Activated CD8-positive, alpha-beta memory T cell treated with anti-CD3 and anti-CD28 coated beads for 36 hours (primary cell): ENCODE data around the gene PDGFC. TPM values are rescaled to one million over a fixed set of nuclear protein-coding genes. Genes with fewer than 3 reads are reported as not detected.

Source experiments
- CTCF ChIA-PET: fragments of 350-600 bp; sonication (Branson Sonifier 250); formaldehyde crosslinking; loops from one replicate; lab custom pipeline; 2021; ENCODE audit warnings: antibody characterized with exemption; lab: Charles Lee
- POLR2A ChIA-PET: fragments of 350-600 bp; sonication (Branson Sonifier 250); formaldehyde crosslinking; loops from one replicate; lab custom pipeline; 2021; ENCODE audit warnings: antibody characterized with exemption; lab: Charles Lee
- total RNA-seq, 2 experiments: library from RNA; stranded (reverse); gene quantifications; one replicate each; pipeline ENCODE4 v1.2.3, GENCODE V29; 2021

PDGFC gene, protein sequence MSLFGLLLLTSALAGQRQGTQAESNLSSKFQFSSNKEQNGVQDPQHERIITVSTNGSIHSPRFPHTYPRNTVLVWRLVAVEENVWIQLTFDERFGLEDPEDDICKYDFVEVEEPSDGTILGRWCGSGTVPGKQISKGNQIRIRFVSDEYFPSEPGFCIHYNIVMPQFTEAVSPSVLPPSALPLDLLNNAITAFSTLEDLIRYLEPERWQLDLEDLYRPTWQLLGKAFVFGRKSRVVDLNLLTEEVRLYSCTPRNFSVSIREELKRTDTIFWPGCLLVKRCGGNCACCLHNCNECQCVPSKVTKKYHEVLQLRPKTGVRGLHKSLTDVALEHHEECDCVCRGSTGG
- not detected for total RNA-seq

DNA sequence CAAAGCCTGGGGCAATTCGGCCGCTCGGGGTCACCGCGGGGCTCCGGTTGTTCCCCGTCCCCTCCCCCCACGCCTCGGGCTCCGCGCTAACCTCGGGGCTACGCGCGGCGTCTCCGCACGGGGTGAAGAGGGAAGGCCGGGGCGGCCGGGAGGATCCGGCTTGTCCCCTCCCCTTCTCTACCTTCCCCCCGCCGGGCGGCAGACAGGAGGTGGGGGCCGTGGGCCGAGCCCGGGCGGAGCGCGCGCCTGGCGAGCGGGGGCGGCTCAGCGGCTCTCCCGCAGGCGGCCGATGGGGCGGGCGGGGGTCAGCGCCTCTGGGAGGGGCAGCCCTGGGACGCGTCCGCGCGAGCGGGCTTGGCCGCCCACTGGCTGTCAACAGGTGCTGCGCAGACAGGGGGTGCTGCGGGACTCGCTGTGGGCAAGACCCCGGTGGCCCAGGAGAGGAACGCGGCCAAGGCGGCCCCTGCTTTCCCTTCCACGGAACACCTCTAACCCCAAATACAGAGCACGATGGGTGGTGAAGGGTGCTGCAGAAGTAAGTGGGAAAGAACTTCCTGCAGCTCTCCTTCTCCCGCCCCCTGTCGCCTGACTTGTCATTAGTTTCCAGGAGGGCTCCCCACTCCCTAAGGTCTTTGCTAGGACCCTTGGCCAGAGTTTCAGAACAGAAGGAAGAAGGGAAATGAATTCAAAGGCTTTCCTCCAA, at the start of gene PDGFC:
Gene PDGFC (minus strand): TSS at position 124 of the 703 bp plus-strand sequence. CDS start 896 bp downstream, outside the sequence.
- CTCF ChIA-PET: no interaction called here
- POLR2A ChIA-PET: no interaction called here

DNA sequence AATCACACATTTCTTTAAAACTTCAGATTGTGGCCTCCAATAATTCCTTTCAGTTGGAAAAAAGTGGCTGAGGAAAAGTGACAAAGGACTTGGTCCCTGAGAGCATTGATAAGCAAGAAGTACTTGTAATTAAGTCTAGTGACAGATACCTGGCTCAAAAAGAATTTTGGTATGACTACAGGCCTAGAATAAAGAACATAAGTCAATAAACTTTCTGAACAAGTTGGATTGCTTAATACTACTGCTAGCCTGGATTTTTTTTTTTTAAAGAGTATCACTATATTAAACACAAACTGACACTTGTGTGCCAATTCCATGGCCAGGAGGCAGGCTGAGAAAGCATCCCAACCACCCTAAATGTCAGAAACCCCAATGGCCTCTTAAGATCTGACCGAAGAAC, 49.3 kb upstream of the PDGFC start:
- ChIA-PET POLR2A (no interaction called here), CTCF (no interaction called here)

DNA sequence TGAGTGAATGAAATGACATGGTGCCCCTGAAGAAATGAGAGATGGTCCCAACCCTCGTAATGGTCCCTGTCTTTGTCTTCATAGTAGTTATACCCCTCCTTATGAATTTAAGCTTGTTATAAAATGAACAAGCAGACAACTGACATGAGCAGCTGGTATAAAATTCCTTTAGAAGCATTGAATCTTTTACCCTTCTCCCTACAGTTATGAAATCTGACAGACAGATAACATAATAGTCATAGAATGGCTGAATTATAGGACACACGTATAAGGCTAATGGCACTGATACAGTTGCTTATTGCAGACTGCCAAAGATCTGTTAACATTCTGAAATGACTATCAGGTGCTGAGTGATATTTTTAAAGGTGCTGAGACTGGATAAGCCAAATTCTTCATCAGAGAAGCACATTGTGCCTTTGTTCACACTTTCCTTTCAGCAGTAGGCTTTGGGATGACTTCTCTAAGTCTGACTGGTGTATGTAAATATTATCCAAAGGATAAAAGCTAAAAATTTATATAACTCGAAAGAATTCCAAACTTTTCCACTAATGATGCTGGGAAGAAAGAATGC, 47.4 kb upstream of the PDGFC start:
- ChIA-PET POLR2A (no interaction called here), CTCF (no interaction called here)

DNA sequence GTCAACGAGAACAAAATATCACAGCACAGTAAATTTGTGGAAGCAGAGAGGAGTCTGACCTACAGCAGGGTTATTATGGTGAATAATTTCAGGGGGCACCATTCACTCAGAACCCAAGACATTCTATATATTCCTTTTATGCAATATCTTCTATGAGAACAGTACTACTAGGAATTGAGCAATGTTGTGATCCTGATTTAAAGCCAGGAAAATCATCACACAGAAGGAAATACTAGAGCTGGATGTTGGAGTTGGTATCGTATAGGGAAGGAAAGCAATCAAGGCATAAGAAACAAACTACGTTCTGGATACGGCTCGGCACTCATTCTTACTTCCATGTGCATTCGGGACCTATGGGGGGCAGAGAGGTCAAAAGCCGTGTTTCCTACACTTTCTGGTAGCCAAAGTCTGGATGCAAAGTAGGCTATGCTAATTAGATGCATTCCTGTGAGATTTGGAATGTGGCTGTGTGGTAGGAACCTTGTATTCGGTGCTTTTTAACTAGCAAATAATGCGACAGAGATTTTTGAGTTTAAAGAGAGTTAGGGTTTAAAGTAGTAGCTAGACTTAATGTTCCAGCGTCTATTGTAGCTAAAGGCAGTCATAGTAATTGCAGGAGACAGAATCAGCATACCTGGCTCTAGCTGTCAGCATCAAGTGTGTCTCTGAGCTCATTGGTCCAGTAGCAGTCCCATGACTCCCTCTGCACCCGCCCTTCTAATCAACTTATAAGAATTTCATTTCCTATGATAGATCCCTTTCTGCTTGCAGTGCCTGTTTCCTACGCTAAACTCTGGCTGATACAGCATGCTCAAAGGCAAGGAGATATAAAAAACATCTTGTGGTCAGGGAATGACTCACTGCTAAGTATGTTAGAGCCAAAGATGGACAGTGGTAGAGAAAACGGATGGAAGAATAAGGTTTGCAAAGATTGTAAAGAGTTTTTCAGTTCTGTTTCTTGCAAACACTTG, 43.3 kb upstream of the PDGFC start:
- ChIA-PET POLR2A (no interaction called here), CTCF (no interaction called here)

DNA sequence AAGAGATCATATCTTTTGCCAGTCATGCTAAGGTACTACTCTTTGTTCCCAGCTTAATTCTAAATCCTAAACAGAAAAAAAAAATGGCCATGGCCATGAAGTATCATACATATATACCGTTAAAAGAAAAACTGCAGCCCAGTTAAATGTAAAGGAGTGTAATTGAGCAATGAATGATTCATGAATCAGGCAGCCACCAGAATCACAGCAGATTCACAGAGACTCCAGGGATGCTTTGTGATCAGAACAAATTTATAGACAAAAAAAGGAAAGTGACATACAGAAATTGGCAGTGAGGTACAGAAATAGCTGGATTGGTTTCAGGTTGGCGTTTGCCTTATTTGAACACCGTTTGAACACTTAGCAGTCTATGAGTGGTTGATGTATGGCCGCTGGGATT, 42.1 kb upstream of the PDGFC start:
- CTCF ChIA-PET: no interaction called here
- POLR2A ChIA-PET: no interaction called here

DNA sequence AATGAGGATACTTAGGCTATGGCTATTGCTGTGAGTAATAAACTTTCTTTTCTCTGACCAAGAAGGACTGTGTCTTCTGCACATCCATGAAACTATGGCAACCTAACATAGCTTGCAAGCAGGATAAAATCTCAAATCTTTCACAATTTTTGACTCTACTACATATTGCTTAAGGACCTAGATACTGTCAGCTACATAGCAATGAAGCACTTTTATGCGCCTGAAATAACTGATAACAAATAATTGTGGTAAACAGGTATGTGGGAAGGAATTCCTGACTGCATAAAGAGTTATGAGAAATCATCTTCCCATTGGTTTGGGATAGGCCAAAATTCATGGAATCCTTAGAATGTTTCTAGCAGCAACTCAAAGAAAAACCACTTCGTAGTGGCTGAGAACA, 41.2 kb upstream of the PDGFC start:
- POLR2A ChIA-PET: no interaction called here
- CTCF ChIA-PET: no interaction called here

DNA sequence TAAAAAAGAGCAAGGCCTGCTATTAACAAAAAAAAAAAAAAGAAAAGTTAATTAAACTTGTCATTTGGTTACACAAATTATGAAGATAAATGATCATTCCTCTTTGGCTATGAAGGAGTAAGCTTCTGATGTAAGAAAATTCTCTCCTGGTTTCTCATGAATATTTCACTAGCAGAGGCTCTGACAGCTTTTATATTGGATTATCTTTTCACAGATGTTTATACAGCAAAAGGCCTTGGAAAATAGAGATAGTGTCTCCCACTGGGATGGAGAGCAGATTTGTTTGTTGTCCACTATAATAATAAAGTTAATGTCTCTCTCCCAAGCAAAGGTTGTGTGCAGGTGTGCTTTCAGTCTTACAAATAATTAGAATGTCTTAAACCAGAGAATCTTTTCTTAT, 40.7 kb upstream of the PDGFC start:
- ChIA-PET CTCF (no interaction called here), POLR2A (no interaction called here)

DNA sequence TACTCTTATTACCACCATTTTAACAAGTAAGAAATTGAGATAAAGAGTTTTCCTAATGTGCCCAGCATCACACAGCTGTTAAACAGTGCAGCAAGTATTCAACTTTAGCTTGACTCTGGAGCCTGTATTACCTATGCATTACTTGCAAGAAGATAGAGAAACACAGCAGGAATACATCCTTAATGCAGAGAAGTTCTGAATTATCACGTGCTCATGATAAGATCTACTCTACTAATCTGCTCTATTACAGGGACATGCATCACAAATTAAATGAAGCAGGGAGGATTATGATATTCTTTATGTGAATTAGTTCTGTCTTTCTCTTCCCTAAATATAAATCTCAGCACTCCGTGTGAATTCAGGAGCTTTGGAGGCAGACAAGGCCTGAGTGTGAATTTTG, 39.0 kb upstream of the PDGFC start:
- ChIA-PET CTCF (no interaction called here), POLR2A (no interaction called here)

DNA sequence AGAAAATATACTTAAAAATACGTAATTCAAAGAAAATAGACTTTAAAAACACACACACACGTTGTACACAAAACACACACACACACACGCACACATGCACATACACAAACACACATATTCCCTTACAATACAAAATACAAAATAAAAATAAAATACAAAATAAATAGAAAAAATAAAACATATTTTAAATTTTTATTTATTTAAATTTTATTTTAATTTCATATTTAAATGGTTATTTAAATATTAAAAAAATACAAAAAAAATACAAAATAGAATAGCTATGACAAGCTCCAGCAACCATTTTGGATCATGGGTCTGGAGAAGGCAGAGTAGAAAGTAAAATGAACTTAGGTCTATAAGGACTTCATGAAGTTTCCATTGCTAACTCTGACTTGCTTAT, 34.2 kb upstream of the PDGFC start:
- ChIA-PET CTCF (no interaction called here), POLR2A (no interaction called here)

DNA sequence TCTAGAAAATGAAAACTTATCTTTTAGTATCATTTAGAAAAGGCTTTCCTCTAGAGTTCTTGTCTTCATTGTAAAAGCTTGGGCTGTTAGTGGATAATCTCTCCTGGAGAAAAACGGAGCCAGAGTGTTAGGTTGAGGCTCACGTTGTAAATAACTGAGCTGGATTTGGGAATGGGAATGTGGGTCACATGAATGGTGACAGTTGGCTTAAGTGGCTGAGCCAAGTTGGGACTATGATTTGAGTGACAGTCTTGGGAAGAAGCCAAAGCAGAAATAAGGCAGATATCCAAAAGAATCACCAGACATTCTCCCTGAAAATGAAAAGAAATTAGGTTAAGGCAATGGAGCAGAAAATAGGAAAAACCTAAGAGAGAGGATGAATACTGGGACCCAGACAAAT, 33.6 kb upstream of the PDGFC start:
- ChIA-PET POLR2A (no interaction called here), CTCF (no interaction called here)

DNA sequence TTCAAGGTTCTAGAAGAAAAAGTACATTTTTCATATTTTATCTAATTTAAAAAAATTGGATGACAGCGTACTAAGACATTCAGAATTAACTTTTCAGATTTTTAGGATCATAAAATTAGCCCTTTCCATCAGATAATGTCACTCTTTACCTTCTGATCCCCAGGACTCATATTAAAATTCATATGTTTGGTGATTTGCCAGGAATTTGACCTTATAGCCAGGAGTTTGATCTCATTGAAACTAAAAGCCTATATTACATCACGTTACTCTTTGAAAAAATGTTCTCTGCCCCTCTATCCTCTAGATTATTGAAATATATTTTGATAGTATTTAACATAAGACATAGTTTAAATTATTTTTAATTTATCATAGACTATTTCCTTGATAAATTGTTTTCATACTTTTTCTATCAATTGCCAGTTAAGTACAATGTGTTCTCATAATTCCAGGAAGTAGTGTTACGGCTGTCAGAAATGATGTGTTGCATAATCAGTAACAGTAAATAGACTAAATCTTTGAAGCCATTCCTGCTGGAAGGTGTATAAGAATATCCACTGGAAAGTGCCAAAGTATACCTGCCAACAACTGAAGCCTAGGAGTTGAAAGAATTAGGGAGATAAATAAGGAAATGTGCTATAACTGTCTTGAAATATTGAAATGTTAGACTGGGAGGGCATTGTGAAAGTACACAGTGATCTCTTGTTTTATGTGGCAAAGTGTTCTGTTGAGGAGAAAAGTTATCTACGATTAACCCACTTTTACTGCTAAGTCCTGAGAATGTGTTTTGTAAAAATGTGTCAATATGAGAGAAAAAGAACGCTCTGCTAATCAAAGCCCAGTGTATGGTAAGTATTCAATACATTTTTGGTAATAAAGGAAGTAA, 32.9 kb upstream of the PDGFC start:
- ChIA-PET POLR2A (no interaction called here), CTCF (no interaction called here)

DNA sequence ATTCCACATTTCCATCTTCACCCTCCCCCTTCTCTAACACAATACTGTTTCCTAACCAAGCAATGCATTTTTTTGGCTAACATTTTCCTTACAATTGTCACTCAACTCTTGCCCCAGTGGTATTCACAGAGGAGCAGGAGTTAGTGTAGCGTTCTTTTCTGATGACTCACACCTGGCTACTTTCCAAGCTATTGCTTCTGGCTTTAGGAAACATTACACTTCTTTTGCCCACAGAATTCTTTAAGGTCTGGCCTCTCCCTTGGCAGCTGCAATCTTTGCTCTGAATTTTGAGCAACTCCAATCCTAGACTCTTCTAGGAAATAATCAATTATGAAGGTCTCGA, 27.5 kb upstream of the PDGFC start:
- ChIA-PET POLR2A (no interaction called here), CTCF (no interaction called here)

DNA sequence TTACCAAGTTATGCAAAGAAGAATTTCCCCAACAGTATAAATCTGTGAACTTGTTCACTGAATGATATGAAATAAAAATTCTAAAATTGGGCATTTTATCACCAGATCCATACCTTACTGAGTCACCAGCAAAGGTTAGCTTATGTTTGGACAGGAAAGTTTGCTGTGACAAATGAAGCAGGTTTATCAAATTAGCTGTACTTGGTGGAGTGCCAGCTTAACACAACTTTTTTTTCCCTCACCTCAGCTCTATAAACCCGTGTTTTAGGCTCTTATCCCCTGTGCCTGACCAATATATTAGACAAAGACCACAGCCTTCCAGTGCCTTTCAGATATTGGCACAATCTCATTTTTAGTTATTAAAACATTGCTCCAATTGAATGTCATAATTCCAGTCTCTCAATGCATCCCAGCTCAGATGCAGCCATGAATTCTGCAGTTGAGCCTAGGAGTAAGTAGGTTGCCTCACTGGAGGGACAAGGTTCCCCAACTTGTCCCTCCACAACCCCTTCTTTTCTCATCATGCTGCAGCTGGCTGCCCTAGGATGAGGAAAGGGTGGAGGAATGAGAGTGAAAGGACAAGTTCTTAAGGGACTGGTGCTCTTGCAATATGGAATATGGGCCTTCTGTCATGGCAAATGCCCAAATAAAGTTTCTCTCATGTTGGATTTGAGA, 27.0 kb upstream of the PDGFC start:
- ChIA-PET CTCF (no interaction called here), POLR2A (no interaction called here)

DNA sequence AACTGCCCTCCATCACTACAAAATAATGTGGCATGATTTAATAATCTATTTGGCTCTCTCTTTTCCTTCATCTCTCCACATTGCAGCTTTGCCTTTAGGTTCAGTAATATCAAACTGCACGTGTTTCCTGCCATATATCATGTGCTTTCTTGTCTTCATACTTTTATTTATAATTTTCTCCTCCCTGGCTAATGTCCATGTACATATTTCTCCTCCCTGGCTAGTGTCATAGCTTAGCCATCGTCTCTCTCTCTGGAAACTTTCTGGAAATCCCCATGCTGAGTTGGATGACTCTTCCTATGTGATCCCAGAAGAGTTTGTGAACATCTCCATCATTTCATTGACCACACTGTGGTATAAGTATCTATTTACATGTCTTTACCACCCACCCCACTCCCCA, 21.3 kb upstream of the PDGFC start:
- POLR2A ChIA-PET: no interaction called here
- CTCF ChIA-PET: no interaction called here

DNA sequence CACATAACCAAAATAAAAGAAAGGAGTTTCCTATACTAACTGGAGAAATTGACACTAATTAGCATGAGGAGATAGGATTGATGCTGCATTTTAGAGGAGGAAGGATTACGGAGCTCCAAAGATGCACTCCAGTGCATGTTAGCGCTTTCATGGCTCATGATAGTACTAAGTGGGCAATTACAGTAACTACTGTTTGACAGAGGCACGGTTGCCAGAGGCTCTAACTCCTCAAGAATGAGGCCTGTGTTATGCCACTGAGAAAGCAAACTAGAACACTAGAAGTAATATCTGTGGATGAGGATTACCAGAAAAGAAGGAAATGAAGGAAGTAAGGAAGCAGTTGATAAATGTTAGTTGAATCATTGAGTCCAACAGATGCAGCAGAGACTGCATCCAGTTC, 19.6 kb upstream of the PDGFC start:
- CTCF ChIA-PET: no interaction called here

DNA sequence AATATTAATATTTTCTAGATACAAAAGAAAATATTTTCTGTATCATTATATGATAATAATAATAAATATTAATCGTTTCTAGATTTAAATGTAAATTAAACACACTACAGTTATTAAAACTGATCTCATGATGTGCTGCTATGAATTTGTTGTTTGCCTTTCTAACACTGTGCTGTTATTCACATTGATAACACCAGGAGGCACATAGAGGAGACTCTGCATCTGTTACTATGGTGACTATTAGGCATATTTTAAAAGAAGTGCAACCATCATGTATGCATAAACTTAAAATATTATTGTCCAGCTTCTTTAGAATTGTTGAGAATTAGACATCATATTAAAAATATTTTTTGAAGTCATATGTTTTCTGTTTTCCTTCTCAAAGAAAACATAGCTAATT, 11.8 kb upstream of the PDGFC start:
- POLR2A ChIA-PET: no interaction called here
- CTCF ChIA-PET: no interaction called here

More for the DNA sequence above, 19.6 kb upstream of the PDGFC start:
- POLR2A ChIA-PET: no interaction called here

DNA sequence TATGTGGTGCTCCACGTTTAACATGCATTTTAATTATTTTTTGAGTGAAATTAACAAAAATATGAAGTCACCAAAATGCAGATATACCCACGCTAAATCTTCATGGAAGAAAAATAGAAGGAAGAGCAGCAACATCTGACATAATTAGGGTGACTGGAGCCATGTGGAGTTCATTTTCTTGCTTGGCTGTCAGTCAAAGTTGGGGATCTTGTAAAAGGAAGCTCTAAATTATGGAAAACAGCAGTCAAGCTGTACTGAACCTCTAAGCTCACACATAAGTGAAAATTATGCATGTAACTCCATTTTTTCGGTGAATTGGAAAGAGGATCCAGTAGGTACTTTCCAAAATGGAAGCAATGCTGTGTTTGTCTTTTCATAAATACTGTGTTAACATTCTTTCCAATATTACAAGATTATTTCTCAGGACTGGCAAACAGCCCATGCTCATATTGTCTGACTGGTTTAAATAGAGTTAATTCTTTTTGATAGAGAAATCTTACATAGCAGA, 9.7 kb upstream of the PDGFC start:
- POLR2A ChIA-PET: no interaction called here
- CTCF ChIA-PET: no interaction called here

DNA sequence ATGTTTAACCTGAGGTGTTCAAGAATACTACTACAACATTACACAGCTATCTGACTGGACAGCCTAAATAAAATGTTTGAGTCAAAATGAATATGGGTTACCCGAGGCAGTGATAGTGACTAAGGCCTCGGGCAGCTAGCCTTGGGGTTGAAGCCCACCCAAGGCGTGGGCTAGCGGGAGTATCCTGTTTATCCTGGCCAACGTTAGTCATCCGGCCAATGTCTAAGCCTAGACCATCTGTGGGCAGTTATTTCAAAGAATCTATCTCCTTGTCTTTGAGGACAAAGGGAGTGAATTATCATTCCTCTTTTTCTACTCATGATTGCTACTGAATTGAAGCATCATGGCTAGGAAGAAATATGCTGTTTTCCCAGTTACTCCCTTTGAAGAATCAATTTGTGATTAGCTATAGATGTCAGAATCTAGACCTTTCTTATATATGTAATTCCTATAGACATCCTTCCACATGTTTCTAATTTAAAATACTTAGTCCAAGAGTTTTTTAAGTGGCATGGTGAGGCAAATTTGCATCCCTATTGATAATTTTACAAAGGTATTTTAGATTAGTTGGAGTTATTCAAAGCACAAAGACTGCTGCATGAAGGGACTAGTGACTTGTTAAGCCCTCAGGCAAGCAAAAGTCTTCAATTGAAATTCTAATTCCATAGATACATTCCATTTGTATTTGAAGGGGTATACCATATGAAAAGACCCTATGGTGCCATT, 6.0 kb upstream of the PDGFC start:
- ChIA-PET POLR2A (no interaction called here), CTCF (no interaction called here)
